AG10803 (cell line): ENCODE results near the gene BABAM1.

Experiments
- DNase-seq: peaks from one replicate; pipeline ENCODE4 v3.0.0; 2010; ENCODE audit warnings: low read depth
- H3K4me3 ChIP-seq: 2 replicates; pipeline ENCODE4 v1.5.1; 2011; ENCODE audit warnings: mild to moderate bottlenecking, low read length, control low read depth
- CTCF ChIP-seq: conservative IDR thresholded peaks from 2 replicates; pipeline ENCODE4 v1.5.1; 2011; ENCODE audit warnings: mild to moderate bottlenecking, low read length, control low read depth, inconsistent platforms

Gene BABAM1

GRCh38 chr19:17300992-17301619 is 33.9 kb downstream of the BABAM1 start:
- H3K4me3 ChIP-seq: no peak overlapping the region
- no peak for DNase-seq
- no peak for TF ChIP-seq CTCF

GRCh38 chr19:17302391-17303166 is 35.3 kb downstream of the BABAM1 start:
- peak overlapping the region; percentile 71 for H3K4me3 ChIP-seq
- DNase-seq: no peak
- no peak for TF ChIP-seq CTCF

GRCh38 chr19:17303167-17303939 is 36.1 kb downstream of the BABAM1 start, which contains the start of gene ABHD8:
Gene ABHD8 (minus strand): TSS chr19:17303425. CDS start chr19:17301616, 1,809 bp downstream.
- TF ChIP-seq CTCF: peak; percentile 38
- peak within 1 kb of the TSS; percentile 71 for H3K4me3 ChIP-seq
- DNase-seq: peak; percentile 94

- peak; percentile 40 for DNase-seq
- no peak for TF ChIP-seq CTCF
- H3K4me3 ChIP-seq: no peak overlapping the region
Measured at GRCh38 chr19:17303940-17304267, 36.7 kb downstream of the BABAM1 start.

- no peak for TF ChIP-seq CTCF
- H3K4me3 ChIP-seq: no peak overlapping the region; the same call in none of the 2 replicates
- DNase-seq: no peak
Measured at GRCh38 chr19:17304386-17305215, 37.4 kb downstream of the BABAM1 start.

- DNase-seq: no peak
- H3K4me3 ChIP-seq: peak overlapping the region; percentile 81
- no peak for TF ChIP-seq CTCF
Measured at GRCh38 chr19:17305216-17305516, 37.9 kb downstream of the BABAM1 start.
